Measurements from ENCODE around the gene CCDC154. TPM values are rescaled to one million over a fixed set of nuclear protein-coding genes. Genes with fewer than 3 reads are reported as not detected.

The CCDC154 gene
- total RNA-seq, 6 experiments from 2014 or later: 0.10 to 0.52 (median 0.31) TPM; not detected in 3

GRCh38 chr16:1395444-1396031 lies 48.8 kb downstream of the CCDC154 start:
- Mint-ChIP-seq H3K4me3 (no peak overlapping the region), H3K36me3 (ENCODE audit: low read depth) (no peaks in the 10 kb centered on the region), H3K4me1 (ENCODE audit: low read depth) (no peaks in the 10 kb centered on the region), H3K27me3 (ENCODE audit: insufficient read depth) (no peaks in the 10 kb centered on the region; the same call in 1 of the 2 replicates), H3K9me3 (no peaks in the 10 kb centered on the region), H3K27ac (no peak overlapping the region)
- DNase-seq: no peak
- no peak for TF ChIP-seq CTCF (IDR thresholded peaks at IDR 0.05)

GRCh38 chr16:1394367-1394951 lies 49.9 kb downstream of the CCDC154 start:
- Mint-ChIP-seq H3K36me3 (ENCODE audit: low read depth) (no peaks in the 10 kb centered on the region), H3K27ac (no peak overlapping the region), H3K4me3 (no peak overlapping the region), H3K9me3 (no peaks in the 10 kb centered on the region), H3K27me3 (ENCODE audit: insufficient read depth) (no peaks in the 10 kb centered on the region; the same call in 1 of the 2 replicates), H3K4me1 (ENCODE audit: low read depth) (no peaks in the 10 kb centered on the region)
- TF ChIP-seq CTCF (IDR thresholded peaks at IDR 0.05): no peak
- DNase-seq: no peak

GRCh38 chr16:1393613-1394176 lies 50.7 kb downstream of the CCDC154 start:
- Mint-ChIP-seq H3K27me3 (ENCODE audit: insufficient read depth) (no peaks in the 10 kb centered on the region; the same call in 1 of the 2 replicates), H3K9me3 (no peaks in the 10 kb centered on the region), H3K4me3 (no peak overlapping the region), H3K27ac (no peak overlapping the region), H3K36me3 (ENCODE audit: low read depth) (no peaks in the 10 kb centered on the region), H3K4me1 (ENCODE audit: low read depth) (no peaks in the 10 kb centered on the region)
- no peak for DNase-seq
- no peak for TF ChIP-seq CTCF (IDR thresholded peaks at IDR 0.05)

GRCh38 chr16:1392826-1393225 lies 51.5 kb downstream of the CCDC154 start:
- H3K27ac Mint-ChIP-seq: no peak overlapping the region
- no peak for TF ChIP-seq CTCF (IDR thresholded peaks at IDR 0.05)
- DNase-seq: no peak
- H3K27me3 Mint-ChIP-seq (ENCODE audit: insufficient read depth): no peaks in the 10 kb centered on the region; the same call in 1 of the 2 replicates
- H3K36me3 Mint-ChIP-seq (ENCODE audit: low read depth): no peaks in the 10 kb centered on the region
- H3K4me1 Mint-ChIP-seq (ENCODE audit: low read depth): no peaks in the 10 kb centered on the region
- H3K4me3 Mint-ChIP-seq: no peak overlapping the region
- no peaks in the 10 kb centered on the region for H3K9me3 Mint-ChIP-seq

- H3K4me1 Mint-ChIP-seq (ENCODE audit: low read depth): no peaks in the 10 kb centered on the region
- TF ChIP-seq CTCF (IDR thresholded peaks at IDR 0.05): no peak
- no peaks in the 10 kb centered on the region for H3K36me3 Mint-ChIP-seq (ENCODE audit: low read depth)
- H3K27ac Mint-ChIP-seq: no peak overlapping the region
- no peaks in the 10 kb centered on the region; the same call in 1 of the 2 replicates for H3K27me3 Mint-ChIP-seq (ENCODE audit: insufficient read depth)
- H3K9me3 Mint-ChIP-seq: no peaks in the 10 kb centered on the region
- no peak overlapping the region for H3K4me3 Mint-ChIP-seq
- no peak for DNase-seq
Measured at GRCh38 chr16:1390239-1390779, 54.0 kb downstream of the CCDC154 start.
